GM23338 (cell line): Measurements from ENCODE around the gene LAMA1. TPM values are rescaled to one million over a fixed set of nuclear protein-coding genes. Genes with fewer than 3 reads are reported as not detected.

ENCODE experiments used
- EZH2phosphoT487 ChIP-seq: fragments of 200-600 bp; sonication (generic); IDR thresholded peaks from one replicate; pipeline ENCODE4 v1.8.1; 2018; ENCODE audit warnings: antibody characterized with exemption; ENCODE audit not compliant: unreplicated experiment
- POLR2AphosphoS5 ChIP-seq: IDR thresholded peaks from 2 replicates; pipeline ENCODE4 v1.6.1; 2016; ENCODE audit warnings: antibody characterized with exemption, low read depth
- ZNF114 ChIP-seq: fragments of 250-450 bp; sonication (Bioruptor Pico); IDR thresholded peaks from 2 replicates; pipeline ENCODE4 v1.5.0; 2020; ENCODE audit warnings: mild to moderate bottlenecking, moderate library complexity
- ZNF331 ChIP-seq: fragments of 250-450 bp; sonication (Bioruptor Pico); IDR thresholded peaks from 2 replicates; pipeline ENCODE4 v1.5.0; 2020; ENCODE audit warnings: low read depth, mild to moderate bottlenecking, moderate library complexity
- polyA plus RNA-seq: library from polyadenylated mRNA; unstranded; fragments of >200 nt; fragmentation: Nextera tagmentation; extraction: Ambion mirVana; gene quantifications from 2 replicates; pipeline ENCODE4 v1.2.1, GENCODE V29; 2016
- small RNA-seq: library from RNA; depleted of rRNA; stranded (forward); fragments of <200 nt; gene quantifications from one replicate; pipeline ENCODE3, GENCODE V24; 2014; ENCODE audit warnings: low replicate concordance
- total RNA-seq: library from RNA; depleted of rRNA; stranded (reverse); fragments of >200 nt; shearing (Covaris generic); gene quantifications from 2 replicates; pipeline ENCODE4 v1.2.3, GENCODE V29; 2014; rRNA removed
- TF ChIP-seq, protein P1 (sequence below): fragments of 250-450 bp; sonication (Bioruptor Pico); IDR thresholded peaks from 2 replicates; pipeline ENCODE4 v1.5.0; 2020; ENCODE audit warnings: mild to moderate bottlenecking, moderate library complexity
- TF ChIP-seq, protein P2 (sequence below), 2 experiments: fragments of 200-600 bp in 1 of 2; sonication (generic) in 1 of 2; conservative IDR thresholded peaks; 2 replicates each; pipeline versions ENCODE4 v1.5.1 to v1.6.1; 2016 to 2017; ENCODE audit warnings: antibody characterized with exemption in 2 of 2, low read depth in 2 of 2, mild to moderate bottlenecking in 2 of 2, moderate library complexity in 1 of 2

The LAMA1 gene
- total and polyA plus RNA-seq, 2 experiments from 2014 or later: 14.8 to 52.3 TPM

DNA sequence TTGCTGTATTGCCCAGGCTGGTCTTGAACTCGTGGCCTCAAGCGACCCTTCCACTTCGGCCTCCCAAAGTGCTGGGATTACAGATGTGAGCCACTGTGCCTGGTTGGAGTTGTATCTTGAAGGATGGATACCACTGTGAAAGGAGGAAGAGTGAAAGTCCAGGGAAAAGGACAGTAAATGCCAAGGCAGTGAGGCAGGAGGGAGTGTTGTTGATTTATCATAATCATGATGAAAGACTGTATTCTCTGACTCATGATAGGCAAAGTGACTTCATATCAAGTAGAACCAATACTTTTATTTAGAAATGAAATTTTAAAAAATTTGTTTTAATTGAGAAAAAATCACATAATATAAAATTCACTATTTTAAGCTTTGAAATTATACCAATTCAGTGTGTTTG, 225.8 kb downstream of the LAMA1 start (continued):
- TF ChIP-seq, protein P1, sequence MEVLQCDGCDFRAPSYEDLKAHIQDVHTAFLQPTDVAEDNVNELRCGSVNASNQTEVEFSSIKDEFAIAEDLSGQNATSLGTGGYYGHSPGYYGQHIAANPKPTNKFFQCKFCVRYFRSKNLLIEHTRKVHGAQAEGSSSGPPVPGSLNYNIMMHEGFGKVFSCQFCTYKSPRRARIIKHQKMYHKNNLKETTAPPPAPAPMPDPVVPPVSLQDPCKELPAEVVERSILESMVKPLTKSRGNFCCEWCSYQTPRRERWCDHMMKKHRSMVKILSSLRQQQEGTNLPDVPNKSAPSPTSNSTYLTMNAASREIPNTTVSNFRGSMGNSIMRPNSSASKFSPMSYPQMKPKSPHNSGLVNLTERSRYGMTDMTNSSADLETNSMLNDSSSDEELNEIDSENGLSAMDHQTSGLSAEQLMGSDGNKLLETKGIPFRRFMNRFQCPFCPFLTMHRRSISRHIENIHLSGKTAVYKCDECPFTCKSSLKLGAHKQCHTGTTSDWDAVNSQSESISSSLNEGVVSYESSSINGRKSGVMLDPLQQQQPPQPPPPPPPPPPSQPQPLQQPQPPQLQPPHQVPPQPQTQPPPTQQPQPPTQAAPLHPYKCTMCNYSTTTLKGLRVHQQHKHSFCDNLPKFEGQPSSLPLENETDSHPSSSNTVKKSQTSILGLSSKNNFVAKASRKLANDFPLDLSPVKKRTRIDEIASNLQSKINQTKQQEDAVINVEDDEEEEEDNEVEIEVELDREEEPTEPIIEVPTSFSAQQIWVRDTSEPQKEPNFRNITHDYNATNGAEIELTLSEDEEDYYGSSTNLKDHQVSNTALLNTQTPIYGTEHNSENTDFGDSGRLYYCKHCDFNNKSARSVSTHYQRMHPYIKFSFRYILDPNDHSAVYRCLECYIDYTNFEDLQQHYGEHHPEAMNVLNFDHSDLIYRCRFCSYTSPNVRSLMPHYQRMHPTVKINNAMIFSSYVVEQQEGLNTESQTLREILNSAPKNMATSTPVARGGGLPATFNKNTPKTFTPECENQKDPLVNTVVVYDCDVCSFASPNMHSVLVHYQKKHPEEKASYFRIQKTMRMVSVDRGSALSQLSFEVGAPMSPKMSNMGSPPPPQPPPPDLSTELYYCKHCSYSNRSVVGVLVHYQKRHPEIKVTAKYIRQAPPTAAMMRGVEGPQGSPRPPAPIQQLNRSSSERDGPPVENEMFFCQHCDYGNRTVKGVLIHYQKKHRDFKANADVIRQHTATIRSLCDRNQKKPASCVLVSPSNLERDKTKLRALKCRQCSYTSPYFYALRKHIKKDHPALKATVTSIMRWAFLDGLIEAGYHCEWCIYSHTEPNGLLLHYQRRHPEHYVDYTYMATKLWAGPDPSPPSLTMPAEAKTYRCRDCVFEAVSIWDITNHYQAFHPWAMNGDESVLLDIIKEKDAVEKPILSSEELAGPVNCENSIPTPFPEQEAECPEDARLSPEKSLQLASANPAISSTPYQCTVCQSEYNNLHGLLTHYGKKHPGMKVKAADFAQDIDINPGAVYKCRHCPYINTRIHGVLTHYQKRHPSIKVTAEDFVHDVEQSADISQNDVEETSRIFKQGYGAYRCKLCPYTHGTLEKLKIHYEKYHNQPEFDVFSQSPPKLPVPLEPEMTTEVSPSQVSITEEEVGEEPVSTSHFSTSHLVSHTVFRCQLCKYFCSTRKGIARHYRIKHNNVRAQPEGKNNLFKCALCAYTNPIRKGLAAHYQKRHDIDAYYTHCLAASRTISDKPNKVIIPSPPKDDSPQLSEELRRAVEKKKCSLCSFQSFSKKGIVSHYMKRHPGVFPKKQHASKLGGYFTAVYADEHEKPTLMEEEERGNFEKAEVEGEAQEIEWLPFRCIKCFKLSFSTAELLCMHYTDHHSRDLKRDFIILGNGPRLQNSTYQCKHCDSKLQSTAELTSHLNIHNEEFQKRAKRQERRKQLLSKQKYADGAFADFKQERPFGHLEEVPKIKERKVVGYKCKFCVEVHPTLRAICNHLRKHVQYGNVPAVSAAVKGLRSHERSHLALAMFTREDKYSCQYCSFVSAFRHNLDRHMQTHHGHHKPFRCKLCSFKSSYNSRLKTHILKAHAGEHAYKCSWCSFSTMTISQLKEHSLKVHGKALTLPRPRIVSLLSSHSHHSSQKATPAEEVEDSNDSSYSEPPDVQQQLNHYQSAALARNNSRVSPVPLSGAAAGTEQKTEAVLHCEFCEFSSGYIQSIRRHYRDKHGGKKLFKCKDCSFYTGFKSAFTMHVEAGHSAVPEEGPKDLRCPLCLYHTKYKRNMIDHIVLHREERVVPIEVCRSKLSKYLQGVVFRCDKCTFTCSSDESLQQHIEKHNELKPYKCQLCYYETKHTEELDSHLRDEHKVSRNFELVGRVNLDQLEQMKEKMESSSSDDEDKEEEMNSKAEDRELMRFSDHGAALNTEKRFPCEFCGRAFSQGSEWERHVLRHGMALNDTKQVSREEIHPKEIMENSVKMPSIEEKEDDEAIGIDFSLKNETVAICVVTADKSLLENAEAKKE (CRISPR knock-in tag): no peak
- TF ChIP-seq ZNF331 (no peak), ZNF114 (no peak), EZH2phosphoT487 (no peak), POLR2AphosphoS5 (no peak)
- TF ChIP-seq, protein P2, sequence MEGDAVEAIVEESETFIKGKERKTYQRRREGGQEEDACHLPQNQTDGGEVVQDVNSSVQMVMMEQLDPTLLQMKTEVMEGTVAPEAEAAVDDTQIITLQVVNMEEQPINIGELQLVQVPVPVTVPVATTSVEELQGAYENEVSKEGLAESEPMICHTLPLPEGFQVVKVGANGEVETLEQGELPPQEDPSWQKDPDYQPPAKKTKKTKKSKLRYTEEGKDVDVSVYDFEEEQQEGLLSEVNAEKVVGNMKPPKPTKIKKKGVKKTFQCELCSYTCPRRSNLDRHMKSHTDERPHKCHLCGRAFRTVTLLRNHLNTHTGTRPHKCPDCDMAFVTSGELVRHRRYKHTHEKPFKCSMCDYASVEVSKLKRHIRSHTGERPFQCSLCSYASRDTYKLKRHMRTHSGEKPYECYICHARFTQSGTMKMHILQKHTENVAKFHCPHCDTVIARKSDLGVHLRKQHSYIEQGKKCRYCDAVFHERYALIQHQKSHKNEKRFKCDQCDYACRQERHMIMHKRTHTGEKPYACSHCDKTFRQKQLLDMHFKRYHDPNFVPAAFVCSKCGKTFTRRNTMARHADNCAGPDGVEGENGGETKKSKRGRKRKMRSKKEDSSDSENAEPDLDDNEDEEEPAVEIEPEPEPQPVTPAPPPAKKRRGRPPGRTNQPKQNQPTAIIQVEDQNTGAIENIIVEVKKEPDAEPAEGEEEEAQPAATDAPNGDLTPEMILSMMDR (conservative IDR thresholded peaks at IDR 0.05; ENCODE audit: low read depth in 2 of 2): no peak

Small RNAs within 50 kb of the gene (small RNA-seq; reads per million reads assigned to genes)
- gene RNU6-916P: not detected

Other genes with a start within 250 kb of the LAMA1 start
- not detected in 2 replicates for gene LRRC30, start 113.3 kb upstream of the LAMA1 start, total RNA-seq
- not detected in 2 replicates for gene LRRC30, start 113.3 kb upstream of the LAMA1 start, polyA plus RNA-seq